Amygdala (tissue), 56 donors: Measurements from ENCODE around the gene UNG.
"Not testable (repeated sequence)": the region's sequence is repeated elsewhere in the genome, so short reads cannot be mapped to it uniquely, and the experiment has no call there.

ENCODE experiments used
- DNase-seq, 56 donors: peaks; one replicate each; lab custom pipeline; 2025; lab: John Stamatoyannopoulos, UW

The UNG gene

DNA sequence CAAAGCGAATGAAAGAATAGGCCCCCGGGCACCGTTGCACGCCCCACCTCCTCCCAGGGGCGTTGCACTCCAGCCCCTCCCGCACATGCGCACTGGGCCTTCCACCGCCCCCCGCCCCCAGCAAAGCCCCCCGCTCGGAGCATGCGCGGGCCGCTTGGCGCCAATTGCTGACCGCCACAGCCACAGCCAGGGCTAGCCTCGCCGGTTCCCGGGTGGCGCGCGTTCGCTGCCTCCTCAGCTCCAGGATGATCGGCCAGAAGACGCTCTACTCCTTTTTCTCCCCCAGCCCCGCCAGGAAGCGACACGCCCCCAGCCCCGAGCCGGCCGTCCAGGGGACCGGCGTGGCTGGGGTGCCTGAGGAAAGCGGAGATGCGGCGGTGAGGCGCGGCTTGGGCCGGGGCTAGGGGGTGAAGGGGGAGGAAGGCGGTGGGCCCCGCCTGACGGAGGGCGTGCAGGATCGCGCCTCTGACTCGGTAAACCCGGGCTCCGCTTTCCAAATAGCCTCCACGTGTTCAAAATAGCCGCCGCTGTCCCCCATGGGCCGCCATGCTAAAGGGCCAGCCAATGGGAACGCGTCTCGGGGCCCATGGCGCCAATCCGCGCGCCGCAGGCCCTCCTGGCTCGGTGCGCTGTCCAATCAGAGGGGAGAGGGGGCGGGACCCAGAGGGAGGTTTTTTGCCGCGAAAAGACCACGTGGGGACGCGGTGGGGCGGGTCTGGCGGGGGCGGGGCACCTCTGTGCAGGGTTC, at the start of gene UNG:
Gene UNG (plus strand): TSS at position 163 of the 748 bp plus-strand sequence. CDS start 83 bp downstream, at position 246.
- DNase-seq = peak; percentile 56 to 98 (median 94)

DNA sequence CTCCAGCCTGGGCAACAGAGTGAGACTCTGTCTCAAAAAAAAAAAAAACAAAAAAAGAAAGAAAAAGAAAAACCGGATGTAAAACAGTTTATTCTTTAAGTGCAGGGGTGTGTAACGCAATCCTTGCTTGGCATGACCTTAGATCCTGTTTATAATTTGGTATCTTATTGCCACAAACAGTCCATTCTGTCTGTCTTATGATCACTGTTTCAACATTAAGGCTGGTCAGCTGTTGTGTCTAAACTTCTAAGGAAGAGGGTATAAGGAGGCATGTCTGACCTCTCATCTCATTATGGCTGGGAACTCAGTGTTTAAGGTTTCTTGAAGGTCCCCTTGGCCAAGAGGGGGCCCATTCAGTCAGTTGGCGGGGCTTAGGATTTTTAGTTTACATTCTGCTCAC, 48.7 kb upstream of the UNG start:
- not testable (repeated sequence) for DNase-seq

DNA sequence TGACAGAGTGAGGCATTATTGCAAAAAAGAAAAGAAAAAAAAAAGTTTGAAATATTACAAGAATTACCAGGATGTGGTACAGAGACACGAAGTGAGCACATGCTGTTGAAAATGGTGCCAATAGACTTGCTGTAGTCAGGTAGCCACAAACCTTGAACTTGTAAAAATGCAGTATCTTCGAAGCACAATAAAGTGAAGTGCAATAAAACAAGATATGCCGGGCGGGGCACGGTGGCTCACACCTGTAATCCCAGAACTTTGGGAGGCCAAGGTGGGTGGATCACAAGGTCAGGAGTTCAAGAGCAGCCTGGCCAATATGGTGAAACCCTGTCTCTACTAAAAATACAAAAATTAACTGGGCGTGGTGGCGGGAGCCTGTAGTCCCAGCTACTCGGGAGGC, 47.6 kb upstream of the UNG start:
- not testable (repeated sequence) for DNase-seq

DNA sequence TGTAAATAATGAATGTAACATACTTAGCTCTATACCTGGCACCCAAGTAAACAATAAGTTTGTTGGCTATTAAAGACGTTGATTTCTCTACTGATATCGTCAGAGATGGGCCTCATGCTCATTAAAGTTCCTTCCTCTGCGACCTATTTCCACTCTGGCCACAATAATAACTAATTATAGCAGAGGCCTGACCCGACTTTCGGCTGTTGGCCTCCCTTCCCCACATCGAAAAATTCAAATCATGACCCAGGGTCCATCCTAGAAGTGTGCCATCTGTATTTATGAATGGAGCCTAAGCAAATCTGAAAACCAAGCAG, 45.3 kb upstream of the UNG start:
- DNase-seq = no peak

DNA sequence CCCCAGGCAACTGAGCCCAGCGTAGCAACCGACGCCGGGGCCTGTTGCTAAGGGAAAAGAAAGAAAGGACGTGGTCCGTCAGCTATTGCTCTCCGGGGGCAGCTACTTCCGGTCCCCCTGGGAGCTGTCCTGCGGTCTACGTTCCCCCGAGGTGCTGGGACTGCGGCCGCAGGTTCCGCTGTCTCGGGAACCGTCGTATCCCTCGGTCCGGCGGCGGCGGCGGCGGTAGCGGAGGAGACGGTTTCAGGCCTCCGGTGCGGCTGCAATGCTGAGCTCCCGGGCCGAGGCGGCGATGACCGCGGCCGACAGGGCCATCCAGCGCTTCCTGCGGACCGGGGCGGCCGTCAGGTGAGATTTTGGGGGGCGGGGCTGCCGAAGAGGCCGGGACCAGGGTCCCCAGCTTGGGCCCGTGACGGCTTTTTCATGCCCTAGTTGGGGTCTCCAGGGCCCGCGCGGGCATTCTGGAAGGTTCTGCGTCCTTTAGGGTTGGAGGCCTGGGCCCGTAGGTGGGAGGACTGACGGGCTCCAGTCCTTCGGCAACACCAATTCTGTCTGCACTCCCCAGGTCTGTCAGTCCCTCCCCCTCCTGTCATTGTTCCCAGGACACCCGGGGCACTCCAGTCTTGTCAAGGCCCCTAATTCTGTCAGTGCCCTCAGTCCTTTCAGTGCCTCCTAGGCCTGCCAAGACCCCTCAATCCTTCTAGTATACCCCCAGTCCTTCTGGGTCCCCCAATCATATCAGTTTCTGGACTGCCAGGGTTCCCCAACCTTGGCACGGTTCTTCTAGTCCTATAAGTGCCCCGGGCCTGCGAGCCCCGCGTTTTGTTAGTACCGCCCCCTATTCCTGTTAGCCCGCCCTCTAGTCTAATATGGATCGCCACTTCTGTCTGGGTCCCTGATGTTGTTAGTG, 44.7 kb upstream of the UNG start, which contains the start of gene USP30:
Gene USP30 (plus strand): TSS at position 163 of the 910 bp plus-strand sequence. CDS start 103 bp downstream, at position 266.
- DNase-seq = peak; percentile 27 to 90 (median 78)

DNA sequence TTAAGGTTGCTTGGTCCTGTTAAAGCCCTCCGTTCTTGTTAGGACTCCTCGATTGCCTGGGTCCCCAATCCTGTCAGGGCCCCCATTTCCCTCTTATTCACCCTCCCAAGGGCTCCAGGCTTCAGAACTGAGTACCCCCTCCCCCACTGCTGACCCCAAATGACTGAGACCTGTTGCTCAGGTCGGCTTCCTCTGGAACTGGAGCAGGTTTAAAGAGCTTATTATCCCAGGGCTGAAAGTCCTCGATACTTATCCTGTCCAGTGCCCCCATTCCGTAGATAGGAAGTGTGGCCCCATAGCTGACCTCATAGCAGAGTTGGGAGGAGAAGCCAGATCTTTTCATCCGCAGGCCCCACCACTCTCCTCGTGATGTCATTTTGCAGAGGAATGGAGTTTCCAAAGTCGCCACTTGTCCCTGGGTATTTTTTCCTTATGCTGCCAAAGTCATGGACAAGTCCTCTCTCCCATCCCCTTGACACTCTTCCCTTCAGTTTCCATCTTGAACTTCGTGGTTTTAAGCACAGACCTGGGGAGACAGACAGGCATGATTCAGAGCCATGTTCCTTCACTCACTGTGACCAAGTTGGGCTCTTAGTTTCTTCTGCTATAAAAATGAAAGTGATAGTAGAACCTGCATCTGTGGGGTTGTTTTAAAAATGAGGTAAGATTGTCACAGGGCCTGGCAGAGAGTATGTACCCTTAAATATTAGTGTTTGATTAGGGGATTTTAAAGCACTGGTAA, 43.8 kb upstream of the UNG start:
- DNase-seq = no peak

DNA sequence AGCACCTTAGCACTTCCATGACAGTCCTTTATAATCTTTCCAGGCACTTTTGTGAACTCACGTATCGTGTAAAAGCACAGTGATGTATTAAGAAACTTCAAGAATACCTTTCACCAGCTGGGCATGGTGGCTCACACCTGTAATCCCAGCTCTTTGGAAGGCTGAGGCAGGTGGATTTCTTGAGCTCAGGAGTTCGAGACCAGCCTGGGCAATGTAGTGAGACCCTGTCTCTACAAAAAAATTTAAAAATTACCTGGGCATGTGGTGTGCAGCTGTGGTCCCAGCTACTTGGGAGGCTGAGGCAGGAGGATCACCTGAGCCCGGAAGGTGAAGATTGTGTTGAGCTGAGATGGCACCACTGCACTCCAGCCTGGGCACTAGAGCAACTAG, 43.3 kb upstream of the UNG start:
- not testable (repeated sequence) for DNase-seq

DNA sequence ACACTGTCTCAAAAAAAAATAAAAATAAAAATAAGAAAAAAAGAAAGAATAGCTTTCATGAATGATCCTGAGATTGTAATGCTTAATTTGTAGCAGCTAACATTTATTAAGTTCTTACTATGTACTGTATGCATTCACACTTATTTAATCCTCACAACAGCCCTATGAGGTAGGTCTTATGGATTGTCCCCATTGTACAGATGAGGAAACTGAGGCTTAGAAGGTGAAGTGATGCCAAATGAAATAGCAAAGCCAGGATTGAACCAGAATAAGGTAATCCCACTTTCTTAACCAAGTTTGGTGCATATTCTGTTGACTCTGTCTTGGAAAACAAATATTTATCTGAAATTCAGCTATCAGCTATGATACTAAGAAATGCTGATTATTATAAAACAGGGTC, 42.9 kb upstream of the UNG start:
- DNase-seq = no peak

DNA sequence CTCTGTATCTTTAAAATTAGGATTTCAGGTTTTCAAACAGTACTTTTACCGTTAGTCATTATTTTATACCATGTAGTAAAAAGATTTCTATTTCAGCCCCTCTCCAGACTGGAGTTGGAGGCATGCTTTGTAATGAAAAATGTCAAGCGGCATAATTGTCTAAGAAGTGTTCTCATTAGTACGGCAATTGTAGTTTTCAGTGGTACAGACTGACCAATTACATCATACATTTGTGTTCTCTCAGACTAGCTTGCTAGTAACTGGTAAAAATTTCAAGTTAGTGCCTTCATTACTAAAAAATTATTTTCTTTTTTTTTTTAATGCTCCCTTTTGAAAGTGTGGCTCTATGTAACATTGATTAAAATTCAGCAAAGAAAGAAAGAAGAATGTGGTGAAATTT, 40.5 kb upstream of the UNG start:
- DNase-seq = peak in 1 of 56 donors; percentile 26

DNA sequence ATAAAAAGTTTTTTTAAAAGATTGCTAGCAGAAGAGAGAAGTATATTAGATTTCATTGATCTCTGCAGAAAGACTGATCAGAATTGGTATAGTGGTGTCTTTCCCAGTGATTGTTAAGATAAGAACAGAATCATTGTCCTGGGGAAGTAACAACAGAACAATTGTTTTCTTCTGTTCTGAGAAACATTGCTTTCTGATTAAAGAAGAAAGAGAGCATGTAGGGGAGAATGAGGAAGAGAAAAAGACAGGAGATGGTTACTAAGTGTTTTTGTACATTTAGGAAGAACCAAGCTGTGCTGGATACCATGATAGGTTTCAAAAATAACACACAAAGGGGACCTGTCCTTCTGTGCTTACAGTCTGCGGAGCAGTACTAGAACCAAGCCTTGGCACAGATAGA, 40.0 kb upstream of the UNG start:
- DNase-seq = peak in 1 of 56 donors; percentile 23

DNA sequence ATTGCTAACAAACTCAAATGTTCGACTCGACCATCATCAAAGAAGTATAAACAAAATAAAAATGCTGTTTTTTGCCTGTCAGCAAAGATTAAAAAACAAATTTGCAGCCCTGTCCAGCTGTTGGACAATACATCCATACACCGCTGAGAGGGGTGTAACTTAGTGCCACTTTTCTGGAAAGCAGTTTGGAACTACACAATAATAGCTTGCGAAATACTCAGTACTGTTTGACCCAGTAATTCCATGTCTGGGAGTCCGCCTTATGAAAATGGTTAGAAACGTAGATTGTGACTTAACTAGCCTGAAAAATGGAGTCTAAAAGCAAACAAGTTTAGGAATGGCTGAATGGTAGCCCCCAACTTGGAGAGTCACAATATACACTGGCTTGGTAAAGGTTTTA, 38.6 kb upstream of the UNG start:
- DNase-seq = no peak

DNA sequence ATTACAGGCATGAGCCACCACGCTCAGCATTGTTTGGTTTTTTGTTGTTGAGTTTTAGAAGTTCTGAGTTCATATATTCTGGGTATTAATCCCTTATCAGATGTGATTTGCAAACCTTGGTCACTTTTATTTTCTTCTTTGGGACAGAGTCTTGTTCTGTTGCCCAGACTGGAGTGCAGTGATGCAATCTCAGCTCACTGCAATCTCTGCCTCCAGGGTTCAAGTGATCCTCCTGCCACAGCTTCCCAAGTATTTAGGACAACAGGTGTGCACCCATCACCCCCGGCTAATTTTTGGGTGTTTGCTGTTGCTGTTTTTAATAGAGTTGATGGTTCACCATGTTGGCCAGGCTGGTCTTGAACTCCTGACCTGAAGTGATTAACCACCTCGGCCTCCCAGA, 33.3 kb upstream of the UNG start:
- DNase-seq = no peak

DNA sequence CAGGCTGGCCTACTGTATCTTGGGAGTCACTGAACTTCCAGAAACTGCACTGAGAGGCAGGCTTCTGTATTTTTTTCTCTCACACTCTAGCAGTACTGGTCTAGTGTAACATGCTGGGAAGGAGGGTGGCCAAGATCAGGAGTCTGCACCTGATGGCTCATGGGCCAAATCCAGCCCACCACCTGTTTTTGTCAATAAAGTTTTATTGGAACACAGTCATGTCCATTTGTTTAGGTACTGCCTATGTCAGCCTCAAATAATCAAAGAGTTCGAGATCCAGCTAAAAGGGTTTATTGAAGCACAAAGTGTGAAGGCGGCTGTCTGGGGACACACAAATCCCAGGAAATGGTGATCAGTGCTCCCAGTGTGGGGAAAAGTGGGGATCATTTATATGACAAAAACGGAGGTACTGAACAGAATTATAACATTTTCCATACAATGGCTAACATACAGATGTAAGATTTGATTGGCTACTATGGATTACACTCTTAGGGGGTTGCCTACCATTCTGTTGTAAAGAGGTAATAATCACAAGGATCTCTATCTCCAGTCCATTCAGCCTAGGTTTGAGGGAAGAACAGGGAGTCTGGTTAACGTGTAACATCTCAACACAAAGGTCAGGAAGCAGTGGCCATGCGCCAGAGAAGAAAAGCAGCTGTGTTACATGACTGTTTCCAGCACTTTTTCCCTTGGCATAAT, 32.1 kb upstream of the UNG start:
- no peak for DNase-seq

DNA sequence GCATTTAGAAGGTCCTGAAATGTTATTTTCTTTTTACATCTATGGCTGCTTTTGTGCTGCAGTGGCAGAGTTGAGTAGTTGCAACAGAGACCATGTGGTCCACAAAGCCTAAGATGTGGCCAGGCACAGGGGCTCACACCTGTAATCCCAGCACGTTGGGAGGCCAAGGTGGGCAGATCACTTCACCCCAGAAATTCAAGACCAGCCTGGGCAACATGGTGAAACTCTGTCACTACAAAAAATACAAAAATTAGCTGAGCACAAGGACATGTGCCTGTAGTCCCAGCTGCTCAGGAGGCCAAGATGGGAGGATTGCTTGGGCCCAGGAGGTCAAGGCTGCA, 31.6 kb upstream of the UNG start:
- DNase-seq = no peak

DNA sequence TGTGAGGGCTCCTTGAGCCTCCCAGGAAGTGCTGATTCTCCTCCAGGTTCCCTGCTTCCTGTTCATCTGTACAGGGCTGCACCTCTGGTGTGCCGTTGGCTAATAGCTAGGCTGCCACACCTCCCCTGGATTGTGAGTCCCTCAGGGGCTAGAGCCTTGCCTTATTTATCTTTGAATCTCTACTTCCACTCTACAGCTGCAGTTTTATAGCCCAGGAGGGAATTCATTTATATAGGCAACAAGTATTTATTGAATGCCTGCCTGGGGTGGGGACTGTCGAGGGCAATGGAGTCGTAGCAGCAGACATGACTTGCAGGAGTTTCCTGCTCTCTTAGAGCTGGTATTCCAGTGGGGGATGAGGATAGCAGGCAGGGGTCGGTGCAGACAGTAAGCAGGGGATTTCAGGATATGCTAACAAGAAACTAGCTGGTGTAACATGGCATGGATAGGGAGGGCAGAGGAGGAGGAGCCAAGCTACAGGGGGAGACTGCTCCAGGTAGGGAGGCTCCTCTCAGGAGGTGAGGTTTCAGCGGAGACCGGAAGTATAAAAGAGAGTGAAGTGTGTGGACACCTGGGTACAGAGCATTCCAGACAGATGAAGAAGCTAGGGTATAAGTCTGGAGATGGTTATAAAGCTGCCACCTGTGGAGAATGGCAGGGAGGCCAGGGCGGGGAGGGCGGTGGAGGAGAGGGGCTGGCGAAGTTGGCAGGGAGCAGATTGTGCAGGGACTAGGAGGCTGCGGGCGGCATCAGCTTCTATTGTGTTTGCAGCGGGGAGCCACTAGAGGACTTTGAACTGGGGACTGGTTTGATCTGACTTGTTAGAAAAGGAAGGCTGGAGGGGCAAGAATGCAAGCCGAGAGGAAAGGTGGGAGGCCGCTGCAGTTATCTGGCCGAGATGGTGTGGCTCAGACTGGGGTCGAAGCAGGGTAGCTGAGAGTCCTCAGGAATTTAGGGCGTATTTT, 27.8 kb upstream of the UNG start:
- DNase-seq = no peak

DNA sequence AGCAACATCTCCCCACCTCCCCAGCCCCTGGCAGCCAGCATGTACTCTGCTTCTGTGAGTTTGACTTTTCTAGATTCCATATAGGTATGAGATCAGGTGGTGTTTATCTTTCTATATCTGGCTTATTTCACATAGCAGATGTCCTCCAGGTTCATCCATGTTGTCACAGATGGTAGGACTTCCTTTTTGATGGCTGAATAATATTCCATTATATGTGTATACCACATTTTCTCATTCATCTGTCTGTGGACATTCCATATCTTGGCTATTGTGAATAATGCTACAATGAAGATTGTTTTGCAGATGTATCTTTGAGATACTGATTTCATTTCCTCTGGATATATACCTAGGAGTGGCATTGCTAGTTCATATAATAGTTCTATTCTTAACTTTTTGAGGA, 22.5 kb upstream of the UNG start:
- DNase-seq = no peak

DNA sequence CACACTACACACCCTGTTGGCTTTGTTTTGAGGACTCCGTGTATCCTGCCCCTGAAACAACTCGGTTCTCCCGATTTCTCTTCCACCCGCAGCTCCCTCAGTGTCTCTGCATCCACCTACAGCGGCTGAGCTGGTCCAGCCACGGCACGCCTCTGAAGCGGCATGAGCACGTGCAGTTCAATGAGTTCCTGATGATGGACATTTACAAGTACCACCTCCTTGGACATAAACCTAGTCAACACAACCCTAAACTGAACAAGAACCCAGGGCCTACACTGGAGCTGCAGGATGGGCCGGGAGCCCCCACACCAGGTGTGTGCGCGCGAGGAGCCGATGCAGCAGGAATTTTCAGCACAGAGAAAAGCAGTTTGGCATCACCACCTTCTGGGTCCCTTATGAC, 14.6 kb upstream of the UNG start:
- peak in 5 of 56 donors; percentile 4 to 35 (median 13) for DNase-seq

DNA sequence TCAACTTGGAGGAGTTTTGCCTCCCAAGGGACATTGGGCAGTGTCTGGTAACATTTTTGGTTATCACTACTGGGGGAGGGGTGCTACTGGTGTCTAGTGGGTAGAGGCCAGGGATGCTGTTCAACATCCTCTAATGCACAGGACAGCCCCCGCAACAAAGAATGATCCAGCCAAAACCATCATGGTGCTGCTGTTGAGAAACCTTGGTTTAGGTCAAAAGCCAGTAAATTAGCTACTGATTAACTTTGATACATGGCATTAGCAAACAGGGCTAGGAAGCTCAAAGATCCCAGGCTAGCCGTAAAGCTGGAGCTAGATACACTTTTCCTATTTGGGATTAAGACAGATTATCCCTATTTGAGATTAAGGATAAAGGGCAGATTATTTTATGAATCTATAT, 13.0 kb upstream of the UNG start:
- no peak for DNase-seq

DNA sequence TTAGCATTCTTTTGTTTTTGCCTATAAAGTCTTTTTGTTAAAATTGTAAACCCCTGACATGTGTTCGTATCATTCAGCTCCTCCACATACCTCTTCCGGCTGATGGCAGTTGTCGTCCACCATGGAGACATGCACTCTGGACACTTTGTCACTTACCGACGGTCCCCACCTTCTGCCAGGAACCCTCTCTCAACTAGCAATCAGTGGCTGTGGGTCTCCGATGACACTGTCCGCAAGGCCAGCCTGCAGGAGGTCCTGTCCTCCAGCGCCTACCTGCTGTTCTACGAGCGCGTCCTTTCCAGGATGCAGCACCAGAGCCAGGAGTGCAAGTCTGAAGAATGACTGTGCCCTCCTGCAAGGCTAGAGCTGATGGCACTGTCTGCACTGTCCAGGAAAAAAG, 11.8 kb upstream of the UNG start:
- DNase-seq = no peak
